Brain microvascular endothelial cell (primary cell): ENCODE data around the gene GSG1L.

ENCODE experiments used
- DNase-seq: peaks from one replicate; pipeline ENCODE4 v3.0.0-alpha.2; 2020
- H3K27ac ChIP-seq: fragments of 250-450 bp; sonication (Bioruptor Pico); 2 replicates; pipeline ENCODE4 v1.5.1; 2020; ENCODE audit warnings: mild to moderate bottlenecking, moderate library complexity
- H3K27me3 ChIP-seq: fragments of 250-450 bp; sonication (Bioruptor Pico); replicated peaks from 2 replicates; pipeline ENCODE4 v1.5.1; 2020; ENCODE audit warnings: mild to moderate bottlenecking
- H3K36me3 ChIP-seq: fragments of 250-450 bp; sonication (Bioruptor Pico); replicated peaks from 2 replicates; pipeline ENCODE4 v1.5.1; 2020; ENCODE audit warnings: mild to moderate bottlenecking
- H3K4me3 ChIP-seq: 2 replicates; pipeline ENCODE4 v1.5.1; 2011; ENCODE audit warnings: low read depth, mild to moderate bottlenecking, control low read depth, low read length, moderate library complexity
- CTCF ChIP-seq: IDR thresholded peaks from 2 replicates; pipeline ENCODE4 v1.5.1; 2011; ENCODE audit warnings: low read depth, mild to moderate bottlenecking, moderate library complexity, low read length, control low read depth, inconsistent platforms; ENCODE audit errors: missing control alignments
- in situ Hi-C: cut with HindIII; loops from 2 replicates; pipeline ENCODE4 v1.10.0; 2017; ENCODE audit warnings: low sequenced_read_pairs, low pct_ligation_motif_present

GSG1L gene

GRCh38 chr16:28107232-28107631 is 43.7 kb upstream of the GSG1L start:
- Histone ChIP-seq H3K36me3 (peaks cover 75% of the 10 kb centered on the region), H3K27me3 (no peaks in the 10 kb centered on the region), H3K27ac (no peak overlapping the region), H3K4me3 (no peak overlapping the region)
- no peak for DNase-seq
- in situ Hi-C loops: no loop called here
- TF ChIP-seq CTCF: no peak

DNA sequence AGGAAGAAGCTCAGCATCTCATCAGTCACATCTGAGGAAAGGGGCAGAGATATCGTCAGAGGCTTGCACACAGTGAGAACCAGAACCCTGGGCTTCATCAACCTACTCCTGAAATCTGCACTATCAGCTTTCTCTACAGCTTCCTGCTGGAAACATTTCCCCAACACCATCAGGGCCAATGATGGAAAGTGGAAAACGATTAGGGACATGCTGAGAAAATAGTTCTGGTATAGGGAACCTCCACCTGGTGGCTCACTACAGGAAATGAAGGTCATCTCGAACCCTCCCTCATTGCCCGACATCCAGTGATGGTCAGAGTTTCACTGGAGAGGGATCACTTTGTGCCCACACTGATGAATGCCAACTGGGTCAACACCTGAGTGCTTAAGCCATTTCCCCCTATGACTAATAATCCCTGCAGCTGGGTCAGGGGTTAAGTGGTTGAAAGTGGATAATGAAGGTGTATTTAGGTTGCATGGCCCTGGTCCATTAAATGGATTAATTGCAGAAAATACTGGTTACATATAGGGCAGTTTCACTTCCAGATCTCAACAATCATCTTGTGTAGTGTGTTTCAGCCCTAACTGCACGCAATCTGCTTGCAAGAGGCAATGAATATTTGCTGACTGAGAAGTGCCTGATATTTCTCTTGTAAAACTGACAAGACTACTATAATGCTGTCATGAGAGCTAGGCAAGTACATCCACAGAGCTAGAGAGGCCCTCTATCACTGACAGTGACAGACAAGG is 43.1 kb upstream of the GSG1L start:
- DNase-seq: no peak
- Histone ChIP-seq H3K36me3 (peaks cover 71% of the 10 kb centered on the region), H3K27ac (no peak overlapping the region), H3K27me3 (no peaks in the 10 kb centered on the region), H3K4me3 (no peak overlapping the region)
- no peak for TF ChIP-seq CTCF
- in situ Hi-C loops: no loop called here

- no peak for TF ChIP-seq CTCF
- DNase-seq: no peak
- H3K4me3 ChIP-seq: no peak overlapping the region
- peaks cover 74% of the 10 kb centered on the region for H3K36me3 ChIP-seq
- in situ Hi-C loops: no loop called here
- H3K27me3 ChIP-seq: no peaks in the 10 kb centered on the region
- H3K27ac ChIP-seq: no peak overlapping the region
Observed at GRCh38 chr16:28105954-28106353, 42.4 kb upstream of the GSG1L start.

GRCh38 chr16:28105297-28105696 is 41.8 kb upstream of the GSG1L start:
- in situ Hi-C loops: no loop called here
- Histone ChIP-seq H3K4me3 (no peak overlapping the region), H3K27ac (no peak overlapping the region), H3K36me3 (peaks cover 76% of the 10 kb centered on the region), H3K27me3 (no peaks in the 10 kb centered on the region)
- TF ChIP-seq CTCF: no peak
- no peak for DNase-seq

GRCh38 chr16:28104404-28104803 is 40.9 kb upstream of the GSG1L start:
- H3K27me3 ChIP-seq: no peaks in the 10 kb centered on the region
- TF ChIP-seq CTCF: no peak
- H3K4me3 ChIP-seq: no peak overlapping the region
- H3K36me3 ChIP-seq: peaks cover 78% of the 10 kb centered on the region
- in situ Hi-C loops: no loop called here
- H3K27ac ChIP-seq: no peak overlapping the region
- DNase-seq: no peak
